ENCODE data around the gene EFNB3.

DNA sequence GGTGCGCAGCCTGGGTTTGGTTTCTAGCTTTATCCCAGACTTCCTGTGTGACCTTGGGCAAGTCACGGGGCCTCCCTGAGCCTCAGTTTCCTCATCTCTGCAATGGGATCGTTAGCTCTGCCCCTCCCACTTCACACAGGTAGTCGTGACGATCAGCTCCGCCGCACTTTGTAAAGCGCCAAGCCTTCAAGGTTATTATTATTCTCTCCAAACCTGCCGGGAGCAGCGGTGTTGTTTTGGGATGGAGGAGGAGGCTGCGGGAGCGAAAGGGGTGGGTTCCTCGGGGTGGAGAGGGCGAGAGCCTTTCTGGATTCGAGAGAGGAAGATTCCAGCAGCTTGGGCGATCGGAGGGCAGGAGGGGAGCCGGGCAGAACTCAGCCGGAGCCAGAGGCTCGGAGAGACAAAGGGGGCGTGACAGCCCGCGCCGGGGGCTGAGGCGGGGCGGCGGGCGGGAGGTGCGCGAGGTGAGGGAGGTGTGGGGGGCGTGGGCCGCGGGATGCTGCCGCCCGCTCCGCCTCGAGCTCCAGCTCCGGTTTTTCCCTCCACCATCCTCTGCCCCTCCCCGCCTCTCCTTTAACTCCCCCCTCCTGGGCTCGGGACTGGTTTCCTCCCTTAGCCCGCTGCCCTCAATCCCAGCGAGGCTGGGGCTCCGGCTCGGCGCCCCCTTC lies at the start of gene EFNB3:
- TF ChIP-seq, protein P1, sequence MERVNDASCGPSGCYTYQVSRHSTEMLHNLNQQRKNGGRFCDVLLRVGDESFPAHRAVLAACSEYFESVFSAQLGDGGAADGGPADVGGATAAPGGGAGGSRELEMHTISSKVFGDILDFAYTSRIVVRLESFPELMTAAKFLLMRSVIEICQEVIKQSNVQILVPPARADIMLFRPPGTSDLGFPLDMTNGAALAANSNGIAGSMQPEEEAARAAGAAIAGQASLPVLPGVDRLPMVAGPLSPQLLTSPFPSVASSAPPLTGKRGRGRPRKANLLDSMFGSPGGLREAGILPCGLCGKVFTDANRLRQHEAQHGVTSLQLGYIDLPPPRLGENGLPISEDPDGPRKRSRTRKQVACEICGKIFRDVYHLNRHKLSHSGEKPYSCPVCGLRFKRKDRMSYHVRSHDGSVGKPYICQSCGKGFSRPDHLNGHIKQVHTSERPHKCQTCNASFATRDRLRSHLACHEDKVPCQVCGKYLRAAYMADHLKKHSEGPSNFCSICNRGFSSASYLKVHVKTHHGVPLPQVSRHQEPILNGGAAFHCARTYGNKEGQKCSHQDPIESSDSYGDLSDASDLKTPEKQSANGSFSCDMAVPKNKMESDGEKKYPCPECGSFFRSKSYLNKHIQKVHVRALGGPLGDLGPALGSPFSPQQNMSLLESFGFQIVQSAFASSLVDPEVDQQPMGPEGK (CRISPR knock-in tag; IDR thresholded peaks at IDR 0.05; ENCODE audit: borderline replicate concordance), result no peak
- TF ChIP-seq ISL1 (CRISPR knock-in tag; IDR thresholded peaks at IDR 0.05) (no peak), ARNTL (CRISPR knock-in tag; IDR thresholded peaks at IDR 0.05; ENCODE audit: borderline replicate concordance, low read depth) (no peak)
- TF ChIP-seq, protein P2, sequence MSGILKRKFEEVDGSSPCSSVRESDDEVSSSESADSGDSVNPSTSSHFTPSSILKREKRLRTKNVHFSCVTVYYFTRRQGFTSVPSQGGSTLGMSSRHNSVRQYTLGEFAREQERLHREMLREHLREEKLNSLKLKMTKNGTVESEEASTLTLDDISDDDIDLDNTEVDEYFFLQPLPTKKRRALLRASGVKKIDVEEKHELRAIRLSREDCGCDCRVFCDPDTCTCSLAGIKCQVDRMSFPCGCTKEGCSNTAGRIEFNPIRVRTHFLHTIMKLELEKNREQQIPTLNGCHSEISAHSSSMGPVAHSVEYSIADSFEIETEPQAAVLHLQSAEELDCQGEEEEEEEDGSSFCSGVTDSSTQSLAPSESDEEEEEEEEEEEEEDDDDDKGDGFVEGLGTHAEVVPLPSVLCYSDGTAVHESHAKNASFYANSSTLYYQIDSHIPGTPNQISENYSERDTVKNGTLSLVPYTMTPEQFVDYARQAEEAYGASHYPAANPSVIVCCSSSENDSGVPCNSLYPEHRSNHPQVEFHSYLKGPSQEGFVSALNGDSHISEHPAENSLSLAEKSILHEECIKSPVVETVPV (CRISPR knock-in tag; IDR thresholded peaks at IDR 0.05), result no peak
